HG02759 (cell line): Measurements from ENCODE around the gene HAO2.
"Not testable (repeated sequence)": the region's sequence is repeated elsewhere in the genome, so short reads cannot be mapped to it uniquely, and the experiment has no call there.

Source experiments
- ATAC-seq: cut with Tn5 transposase; IDR thresholded peaks from one replicate; pipeline ENCODE4 v1.9.1; 2021; ENCODE audit warnings: mild to moderate bottlenecking, moderate library complexity; ENCODE audit not compliant: unreplicated experiment

Gene HAO2

DNA sequence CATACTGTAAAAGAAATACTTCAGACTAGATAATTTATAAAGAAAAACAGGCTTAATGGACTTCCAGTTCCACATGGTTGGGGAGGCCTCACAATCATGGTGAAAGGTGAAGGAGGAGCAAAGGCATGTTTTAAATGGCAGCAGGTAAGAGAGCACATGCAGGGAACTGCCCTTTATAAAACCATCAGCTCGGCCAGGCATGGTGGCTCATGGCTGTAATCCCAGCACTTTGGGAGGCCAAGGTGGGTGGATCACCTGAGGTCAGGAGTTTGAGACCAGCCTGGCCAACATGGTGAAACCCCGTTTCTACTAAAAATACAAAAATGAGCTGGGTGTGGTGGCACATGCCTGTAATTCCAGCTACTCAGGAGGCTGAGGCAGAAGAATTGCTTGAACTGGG lies 9.0 kb downstream of the HAO2 start:
- not testable (repeated sequence) for ATAC-seq

GRCh38 chr1:119379117-119379516 lies 10.5 kb downstream of the HAO2 start:
- no peak for ATAC-seq

- ATAC-seq, result no peak
Measured at GRCh38 chr1:119380304-119380703, 11.7 kb downstream of the HAO2 start.

GRCh38 chr1:119380983-119381662 lies 12.5 kb downstream of the HAO2 start:
- ATAC-seq, result no peak

- no peak for ATAC-seq
Measured at GRCh38 chr1:119384591-119384990, 16.0 kb downstream of the HAO2 start.

DNA sequence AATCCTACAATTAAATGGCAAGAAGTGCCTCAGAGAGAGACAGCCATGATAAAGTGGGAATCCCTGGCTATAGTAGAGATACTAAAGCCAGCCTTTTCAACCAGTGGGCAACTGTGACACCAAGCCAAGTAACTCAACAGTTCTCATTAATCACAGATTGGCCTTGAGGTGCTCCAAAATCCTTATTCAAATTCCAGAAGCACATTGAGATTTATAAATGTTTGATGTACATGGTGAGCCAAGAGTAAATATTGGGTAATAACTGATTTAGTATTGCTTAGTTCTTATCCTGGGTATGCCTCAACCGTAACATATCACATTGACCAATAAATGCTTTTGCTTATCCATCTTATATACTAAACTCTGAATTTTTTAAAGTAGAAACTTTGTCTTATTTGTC lies 17.1 kb downstream of the HAO2 start:
- ATAC-seq, result no peak

GRCh38 chr1:119387858-119388257 lies 19.3 kb downstream of the HAO2 start:
- no peak for ATAC-seq

- no peak for ATAC-seq
Measured at GRCh38 chr1:119388450-119388849, 19.9 kb downstream of the HAO2 start.

DNA sequence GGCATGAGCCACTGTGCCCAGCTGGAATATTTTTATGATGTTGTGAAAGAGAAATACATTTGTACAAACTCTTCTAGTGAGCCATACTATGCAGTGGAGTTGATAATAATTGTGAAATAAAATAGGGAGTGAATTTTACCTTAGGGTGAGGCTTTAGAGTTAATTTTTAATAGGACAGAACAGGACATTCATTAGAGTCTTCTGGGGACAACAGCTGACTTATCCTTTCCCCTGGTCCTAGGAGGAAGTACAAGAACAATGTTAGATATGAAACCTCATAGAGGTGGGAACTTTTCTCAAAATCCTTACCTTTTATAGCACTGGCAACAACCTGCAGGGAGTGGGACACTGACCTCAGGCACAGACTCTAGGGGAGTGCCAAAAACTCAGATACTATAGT lies 21.9 kb downstream of the HAO2 start:
- no peak for ATAC-seq

GRCh38 chr1:119391749-119392148 lies 23.2 kb downstream of the HAO2 start:
- no peak for ATAC-seq

GRCh38 chr1:119394085-119394484 lies 25.5 kb downstream of the HAO2 start:
- no peak for ATAC-seq

DNA sequence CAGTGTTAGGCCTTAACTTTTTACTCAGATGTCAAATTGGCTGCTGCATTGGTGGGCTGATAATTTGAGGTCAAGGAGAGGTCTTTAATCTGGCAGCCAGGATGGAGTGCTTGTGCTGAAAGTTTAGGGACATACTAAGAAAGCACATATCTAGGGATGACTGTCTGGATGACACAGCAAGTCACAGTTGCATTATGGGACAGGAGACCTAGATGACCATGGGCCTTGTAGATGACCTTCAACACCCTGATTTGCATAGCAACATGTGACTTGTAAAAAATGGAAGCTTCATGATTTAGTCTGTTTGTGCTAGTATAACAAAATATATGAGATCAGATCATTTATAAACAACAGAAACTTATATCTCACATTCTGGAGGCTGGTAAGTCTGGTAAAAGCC lies 28.4 kb downstream of the HAO2 start:
- no peak for ATAC-seq

DNA sequence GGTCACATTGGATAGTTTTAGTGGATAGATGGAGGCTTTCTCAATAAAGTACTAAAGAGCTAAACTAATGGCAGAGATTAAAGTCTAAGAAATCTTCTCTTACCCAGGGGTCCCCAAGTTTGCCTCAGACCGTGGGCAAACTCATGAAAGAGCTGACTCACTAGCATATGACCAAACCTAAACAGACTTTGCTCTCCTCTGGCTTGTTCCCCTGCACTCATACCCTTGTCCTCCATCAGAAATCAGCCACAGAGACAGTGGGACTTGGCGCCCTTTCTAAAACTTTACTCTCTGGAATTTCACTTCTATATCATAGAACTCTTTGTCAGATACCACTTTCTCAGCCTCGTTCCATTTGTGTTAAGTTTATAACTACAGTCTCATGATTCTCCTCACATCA lies 29.4 kb downstream of the HAO2 start:
- no peak for ATAC-seq

- ATAC-seq, result no peak
Measured at GRCh38 chr1:119404736-119405135, 36.2 kb downstream of the HAO2 start.

DNA sequence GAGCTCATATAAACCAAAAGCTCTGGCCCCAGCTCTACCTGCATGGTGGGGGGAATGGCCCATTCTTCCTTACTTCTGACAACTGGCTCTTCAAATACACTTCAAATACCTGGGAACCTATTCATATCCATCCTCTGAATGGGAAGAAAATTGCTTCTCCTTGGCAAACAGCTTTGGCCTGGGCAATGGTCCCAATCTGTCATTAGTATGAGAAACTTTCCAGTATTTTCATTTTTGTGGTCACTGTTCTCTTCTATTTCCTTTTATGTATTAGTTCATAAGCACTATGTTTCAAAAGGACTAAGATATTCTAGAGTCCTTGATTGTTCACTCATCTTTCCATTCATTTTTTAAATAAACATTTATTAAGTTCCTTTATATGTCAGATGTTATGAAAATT lies 41.1 kb downstream of the HAO2 start:
- no peak for ATAC-seq

- no peak for ATAC-seq
Measured at GRCh38 chr1:119410961-119411360, 42.4 kb downstream of the HAO2 start.

DNA sequence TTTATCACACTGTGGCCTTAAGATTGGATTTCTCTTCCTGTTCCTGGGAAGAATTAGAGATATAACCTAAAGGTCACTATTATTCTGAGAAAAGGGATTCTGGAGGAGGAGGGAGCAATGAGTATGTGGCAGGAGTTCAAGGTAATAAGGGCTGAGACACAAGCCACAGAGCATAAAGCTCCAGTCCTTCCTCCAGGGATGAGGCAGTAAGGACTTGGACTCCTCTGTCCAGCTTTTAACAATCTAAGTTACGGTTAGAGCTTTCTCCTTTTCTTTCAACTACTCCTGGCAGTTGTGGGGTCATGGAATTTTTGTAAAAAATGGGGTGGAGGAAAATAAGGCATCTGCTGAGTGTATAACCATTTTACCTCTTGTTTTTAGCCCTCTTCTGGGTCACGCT lies 46.4 kb downstream of the HAO2 start, which contains the start of gene HSD3B2:
TSS of gene HSD3B2 (plus strand) at position 201 of the 400 bp plus-strand sequence. CDS start 270 bp downstream, outside the sequence.
- ATAC-seq, result no peak

GRCh38 chr1:119416006-119416640 lies 47.5 kb downstream of the HAO2 start:
- ATAC-seq, result no peak

DNA sequence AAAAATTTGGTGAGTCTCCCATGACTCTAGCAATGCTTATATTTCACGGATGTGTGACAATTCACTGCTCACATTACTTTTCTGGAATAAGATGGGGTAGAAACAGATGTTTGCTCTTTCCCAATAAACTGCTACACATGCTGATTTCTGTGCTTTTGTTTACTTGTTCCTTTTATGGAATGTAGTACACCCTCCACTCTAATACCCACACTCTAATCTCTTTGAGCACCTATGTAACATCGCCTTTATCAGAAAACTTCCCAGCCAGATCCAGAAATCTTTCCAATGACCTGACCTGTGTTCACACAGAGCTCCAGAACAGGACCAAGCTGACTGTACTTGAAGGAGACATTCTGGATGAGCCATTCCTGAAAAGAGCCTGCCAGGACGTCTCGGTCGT lies 50.5 kb downstream of the HAO2 start:
- no peak for ATAC-seq

- ATAC-seq, result no peak
Measured at GRCh38 chr1:119420638-119421037, 52.1 kb downstream of the HAO2 start.

GRCh38 chr1:119422631-119423030 lies 54.0 kb downstream of the HAO2 start:
- no peak for ATAC-seq

GRCh38 chr1:119428991-119429390 lies 60.4 kb downstream of the HAO2 start:
- no peak for ATAC-seq

DNA sequence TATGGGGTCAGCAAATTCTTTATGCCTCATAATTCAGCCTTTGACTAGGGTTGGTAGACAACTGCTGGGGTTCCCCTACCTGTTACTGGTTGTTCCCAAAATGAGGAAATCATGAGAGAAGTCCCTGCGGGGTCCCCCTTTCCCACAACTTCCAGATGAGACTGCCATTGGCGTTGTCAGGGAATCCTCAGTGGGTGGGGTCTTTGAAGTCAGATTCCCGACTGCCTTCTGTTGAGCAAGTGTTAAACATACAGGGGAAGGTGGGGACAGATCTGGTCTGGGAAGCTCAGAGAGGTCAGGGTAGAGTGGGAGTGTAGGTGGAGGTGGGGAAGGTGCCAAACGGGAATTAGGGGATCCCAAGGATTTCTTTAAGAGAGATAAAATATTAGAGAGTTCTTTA lies 61.1 kb downstream of the HAO2 start:
- ATAC-seq, result no peak
